HEK293 (cell line): Measurements from ENCODE around the gene ADSS1.
A peak's percentile ranks its signal among the peaks of the same experiment; 100 is the strongest.

Experiments used
- CTCF ChIA-PET: fragments of 350-600 bp; formaldehyde crosslinking; extraction: SDS; loops from one replicate; lab custom pipeline; 2021; ENCODE audit warnings: antibody characterized with exemption; lab: Yijun Ruan, JAX
- POLR2A ChIA-PET: fragments of 300-600 bp; formaldehyde crosslinking; extraction: SDS; loops from one replicate; lab custom pipeline; 2020; ENCODE audit warnings: antibody characterized with exemption, inconsistent platforms; lab: Yijun Ruan, JAX
- H3K27ac ChIP-seq: fragments of 200-500 bp; sonication (Bioruptor generic); 2 replicates; pipeline ENCODE4 v1.5.1; 2014; ENCODE audit warnings: low read depth, low read length, control low read depth, inconsistent platforms; ENCODE audit errors: extremely low read depth
- H3K36me3 ChIP-seq, 2 experiments: fragments of 200-500 bp in 1 of 2; sonication (Bioruptor generic) in 1 of 2; 1 replicate in 1 of 2; 2 replicates in 1 of 2; pipeline ENCODE4 v1.5.1; 2014 to 2017; ENCODE audit warnings: inconsistent platforms in 2 of 2, low read length in 2 of 2; ENCODE audit not compliant: control insufficient read depth in 2 of 2, insufficient read depth in 1 of 2
- H3K4me1 ChIP-seq: fragments of 200-500 bp; sonication (Bioruptor generic); 2 replicates; pipeline ENCODE4 v1.5.1; 2014; ENCODE audit warnings: mild to moderate bottlenecking, low read length, inconsistent platforms; ENCODE audit not compliant: control insufficient read depth, insufficient read depth
- H3K4me3 ChIP-seq: 2 replicates; pipeline ENCODE4 v1.5.1; 2011; ENCODE audit warnings: low read depth, mild to moderate bottlenecking, control low read depth, low read length, moderate library complexity
- H3K9me3 ChIP-seq: fragments of 200-500 bp; sonication (Bioruptor generic); 2 replicates; pipeline ENCODE4 v1.5.1; 2014; ENCODE audit warnings: low read depth, low read length, inconsistent platforms; ENCODE audit not compliant: control insufficient read depth, insufficient read depth
- BCL11A ChIP-seq: fragments of 450-650 bp; formaldehyde crosslinking; IDR thresholded peaks from 2 replicates; pipeline ENCODE4 v1.5.1; 2016; ENCODE audit warnings: low read depth, missing biosample characterization, missing genetic modification characterization
- EGR2 ChIP-seq: fragments of 450-650 bp; formaldehyde crosslinking; IDR thresholded peaks from 2 replicates; pipeline ENCODE4 v1.5.1; 2016; ENCODE audit warnings: low read depth, missing biosample characterization, missing genetic modification characterization
- GLIS1 ChIP-seq: fragments of 450-650 bp; formaldehyde crosslinking; IDR thresholded peaks from 2 replicates; pipeline ENCODE4 v1.5.1; 2016; ENCODE audit warnings: missing biosample characterization, missing genetic modification characterization
- GLIS2 ChIP-seq: fragments of 450-650 bp; formaldehyde crosslinking; IDR thresholded peaks from 2 replicates; pipeline ENCODE4 v1.5.1; 2016; ENCODE audit warnings: missing biosample characterization, missing genetic modification characterization
- ZBTB8A ChIP-seq: fragments of 450-650 bp; formaldehyde crosslinking; IDR thresholded peaks from 2 replicates; pipeline ENCODE4 v1.5.1; 2016; ENCODE audit warnings: missing biosample characterization, missing genetic modification characterization
- ZFHX2 ChIP-seq: fragments of 450-650 bp; formaldehyde crosslinking; conservative IDR thresholded peaks from 2 replicates; pipeline ENCODE4 v1.5.1; 2016; ENCODE audit warnings: missing biosample characterization, missing genetic modification characterization
- ZIC2 ChIP-seq: fragments of 450-650 bp; formaldehyde crosslinking; IDR thresholded peaks from 2 replicates; pipeline ENCODE4 v1.5.1; 2016; ENCODE audit warnings: missing biosample characterization, missing genetic modification characterization
- ZNF112 ChIP-seq: fragments of 450-650 bp; formaldehyde crosslinking; IDR thresholded peaks from 2 replicates; pipeline ENCODE4 v1.5.0; 2017; ENCODE audit warnings: missing biosample characterization, missing genetic modification characterization
- ZNF146 ChIP-seq: fragments of 450-650 bp; formaldehyde crosslinking; IDR thresholded peaks from 2 replicates; pipeline ENCODE4 v1.5.1; 2016; ENCODE audit warnings: missing biosample characterization, missing genetic modification characterization
- ZNF223 ChIP-seq: fragments of 450-650 bp; formaldehyde crosslinking; IDR thresholded peaks from 2 replicates; pipeline ENCODE4 v1.5.1; 2016; ENCODE audit warnings: missing biosample characterization, missing genetic modification characterization
- ZNF266 ChIP-seq: fragments of 450-650 bp; formaldehyde crosslinking; IDR thresholded peaks from 2 replicates; pipeline ENCODE4 v1.5.1; 2016; ENCODE audit warnings: missing biosample characterization, missing genetic modification characterization, low read depth
- ZNF341 ChIP-seq: fragments of 450-650 bp; formaldehyde crosslinking; IDR thresholded peaks from 2 replicates; pipeline ENCODE4; 2016; ENCODE audit warnings: low read depth, missing biosample characterization, missing genetic modification characterization
- ZNF426 ChIP-seq: fragments of 450-650 bp; formaldehyde crosslinking; IDR thresholded peaks from 2 replicates; pipeline ENCODE4 v1.5.1; 2017; ENCODE audit warnings: missing biosample characterization, missing genetic modification characterization, mild to moderate bottlenecking, inconsistent platforms, moderate library complexity
- ZNF514 ChIP-seq: fragments of 450-650 bp; formaldehyde crosslinking; IDR thresholded peaks from 2 replicates; pipeline ENCODE4 v1.5.1; 2016; ENCODE audit warnings: missing biosample characterization, missing genetic modification characterization
- ZNF521 ChIP-seq: fragments of 450-650 bp; formaldehyde crosslinking; IDR thresholded peaks from 2 replicates; pipeline ENCODE4 v1.5.1; 2017; ENCODE audit warnings: missing biosample characterization, mild to moderate bottlenecking, missing genetic modification characterization
- ZNF596 ChIP-seq: fragments of 450-650 bp; IDR thresholded peaks from 2 replicates; pipeline ENCODE4 v1.5.0; 2018; ENCODE audit warnings: missing biosample characterization, mild to moderate bottlenecking, missing genetic modification characterization, moderate library complexity
- ZNF626 ChIP-seq: fragments of 450-650 bp; sonication (Bioruptor Pico); formaldehyde crosslinking; IDR thresholded peaks from 2 replicates; pipeline ENCODE4 v1.5.1; 2018; ENCODE audit warnings: missing biosample characterization, missing genetic modification characterization, inconsistent platforms
- ZNF639 ChIP-seq: fragments of 450-650 bp; formaldehyde crosslinking; IDR thresholded peaks from 2 replicates; pipeline ENCODE4 v1.5.1; 2016; ENCODE audit warnings: missing biosample characterization, missing genetic modification characterization
- ZNF777 ChIP-seq: fragments of 450-650 bp; formaldehyde crosslinking; IDR thresholded peaks from 2 replicates; pipeline ENCODE4 v1.5.1; 2017; ENCODE audit warnings: missing biosample characterization, missing genetic modification characterization, borderline replicate concordance
- ZNF843 ChIP-seq: fragments of 450-650 bp; formaldehyde crosslinking; IDR thresholded peaks from 2 replicates; pipeline ENCODE4 v1.5.1; 2016; ENCODE audit warnings: missing biosample characterization, missing genetic modification characterization
- TF ChIP-seq, protein P1 (sequence below): fragments of 450-650 bp; formaldehyde crosslinking; IDR thresholded peaks from 2 replicates; pipeline ENCODE4 v1.5.1; 2017; ENCODE audit warnings: missing biosample characterization, missing genetic modification characterization
- TF ChIP-seq, protein P2 (sequence below): fragments of 450-650 bp; formaldehyde crosslinking; IDR thresholded peaks from 2 replicates; pipeline ENCODE4 v1.5.1; 2016; ENCODE audit warnings: missing biosample characterization, missing genetic modification characterization

Gene ADSS1

GRCh38 chr14:104787736-104788135 lies 63.7 kb downstream of the ADSS1 start:
- Histone ChIP-seq H3K9me3 (no peaks in the 10 kb centered on the region), H3K36me3 (peaks cover 0 to 94% of the 10 kb centered on the region in 2 experiments; a peak in 1 of 3 replicates), H3K4me1 (no peaks in the 10 kb centered on the region), H3K4me3 (no peak overlapping the region), H3K27ac (no peak overlapping the region)
- TF ChIP-seq, protein P1, sequence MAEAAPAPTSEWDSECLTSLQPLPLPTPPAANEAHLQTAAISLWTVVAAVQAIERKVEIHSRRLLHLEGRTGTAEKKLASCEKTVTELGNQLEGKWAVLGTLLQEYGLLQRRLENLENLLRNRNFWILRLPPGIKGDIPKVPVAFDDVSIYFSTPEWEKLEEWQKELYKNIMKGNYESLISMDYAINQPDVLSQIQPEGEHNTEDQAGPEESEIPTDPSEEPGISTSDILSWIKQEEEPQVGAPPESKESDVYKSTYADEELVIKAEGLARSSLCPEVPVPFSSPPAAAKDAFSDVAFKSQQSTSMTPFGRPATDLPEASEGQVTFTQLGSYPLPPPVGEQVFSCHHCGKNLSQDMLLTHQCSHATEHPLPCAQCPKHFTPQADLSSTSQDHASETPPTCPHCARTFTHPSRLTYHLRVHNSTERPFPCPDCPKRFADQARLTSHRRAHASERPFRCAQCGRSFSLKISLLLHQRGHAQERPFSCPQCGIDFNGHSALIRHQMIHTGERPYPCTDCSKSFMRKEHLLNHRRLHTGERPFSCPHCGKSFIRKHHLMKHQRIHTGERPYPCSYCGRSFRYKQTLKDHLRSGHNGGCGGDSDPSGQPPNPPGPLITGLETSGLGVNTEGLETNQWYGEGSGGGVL (tag by site-specific recombination) = no peak
- TF ChIP-seq BCL11A (tag by site-specific recombination) = 0 out of 2 replicates have a peak, but pooled peaks have one; percentile 32
- ChIA-PET POLR2A (no interaction called here), CTCF (interaction anchor here (0.7 to 0.8 kb wide), 2 partner anchors 19 to 39 kb away, joined by 3 to 4 read pairs; no protein-coding TSS in a partner anchor)

GRCh38 chr14:104788161-104788818 lies 64.3 kb downstream of the ADSS1 start:
- no peaks in the 10 kb centered on the region for H3K4me1 ChIP-seq
- no peaks in the 10 kb centered on the region for H3K9me3 ChIP-seq
- no peak overlapping the region for H3K27ac ChIP-seq
- ChIA-PET POLR2A (no interaction called here), CTCF (interaction anchor here (0.7 to 0.8 kb wide), 2 partner anchors 20 to 39 kb away, joined by 3 to 4 read pairs; no protein-coding TSS in a partner anchor)
- TF ChIP-seq ZIC2 (tag by site-specific recombination) = peak; percentile 97
- TF ChIP-seq ZNF596 (tag by site-specific recombination) = no peak
- TF ChIP-seq ZBTB8A (tag by site-specific recombination) = peak; percentile 80
- no peak for TF ChIP-seq ZNF426
- TF ChIP-seq GLIS1 (tag by site-specific recombination) = peak; percentile 46; the same call in 1 of the 2 replicates
- peak; percentile 50 for TF ChIP-seq ZNF341 (tag by site-specific recombination)
- H3K36me3 ChIP-seq = peaks cover 0 to 90% of the 10 kb centered on the region in 2 experiments; a peak in 1 of 3 replicates
- H3K4me3 ChIP-seq = no peak overlapping the region

GRCh38 chr14:104788873-104789663 lies 65.0 kb downstream of the ADSS1 start:
- ChIA-PET CTCF (interaction anchor here (0.6 to 1.0 kb wide), 2 partner anchors 20 to 563 kb away, joined by 3 read pairs; no protein-coding TSS in a partner anchor), POLR2A (no interaction called here)
- TF ChIP-seq, protein P1 (tag by site-specific recombination) = no peak
- no peak for TF ChIP-seq ZNF223 (tag by site-specific recombination)
- no peak for TF ChIP-seq ZNF266 (tag by site-specific recombination)
- TF ChIP-seq GLIS2 (tag by site-specific recombination) = no peak
- no peak for TF ChIP-seq ZNF514 (tag by site-specific recombination)
- no peak for TF ChIP-seq ZNF146 (tag by site-specific recombination)
- TF ChIP-seq ZNF426 = no peak
- TF ChIP-seq ZNF521 = no peak
- TF ChIP-seq ZNF112 (tag by site-specific recombination) = no peak
- TF ChIP-seq ZNF843 (tag by site-specific recombination) = no peak
- TF ChIP-seq, protein P2, sequence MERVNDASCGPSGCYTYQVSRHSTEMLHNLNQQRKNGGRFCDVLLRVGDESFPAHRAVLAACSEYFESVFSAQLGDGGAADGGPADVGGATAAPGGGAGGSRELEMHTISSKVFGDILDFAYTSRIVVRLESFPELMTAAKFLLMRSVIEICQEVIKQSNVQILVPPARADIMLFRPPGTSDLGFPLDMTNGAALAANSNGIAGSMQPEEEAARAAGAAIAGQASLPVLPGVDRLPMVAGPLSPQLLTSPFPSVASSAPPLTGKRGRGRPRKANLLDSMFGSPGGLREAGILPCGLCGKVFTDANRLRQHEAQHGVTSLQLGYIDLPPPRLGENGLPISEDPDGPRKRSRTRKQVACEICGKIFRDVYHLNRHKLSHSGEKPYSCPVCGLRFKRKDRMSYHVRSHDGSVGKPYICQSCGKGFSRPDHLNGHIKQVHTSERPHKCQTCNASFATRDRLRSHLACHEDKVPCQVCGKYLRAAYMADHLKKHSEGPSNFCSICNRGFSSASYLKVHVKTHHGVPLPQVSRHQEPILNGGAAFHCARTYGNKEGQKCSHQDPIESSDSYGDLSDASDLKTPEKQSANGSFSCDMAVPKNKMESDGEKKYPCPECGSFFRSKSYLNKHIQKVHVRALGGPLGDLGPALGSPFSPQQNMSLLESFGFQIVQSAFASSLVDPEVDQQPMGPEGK (tag by site-specific recombination) = no peak
- TF ChIP-seq ZNF626 (tag by site-specific recombination) = no peak
- TF ChIP-seq EGR2 (tag by site-specific recombination) = peak; percentile 77
- no peak for TF ChIP-seq ZNF777 (tag by site-specific recombination)
- TF ChIP-seq ZNF639 (tag by site-specific recombination) = no peak
- TF ChIP-seq ZFHX2 (tag by site-specific recombination) = peak; percentile 76

More at GRCh38 chr14:104788873-104789663, 65.0 kb downstream of the ADSS1 start:
- no peak overlapping the region for H3K27ac ChIP-seq
- peaks cover 0 to 90% of the 10 kb centered on the region in 2 experiments; a peak in 1 of 3 replicates for H3K36me3 ChIP-seq
- peaks cover 5% of the 10 kb centered on the region; the same call in 1 of the 2 replicates for H3K4me1 ChIP-seq
- no peak overlapping the region for H3K4me3 ChIP-seq
- no peaks in the 10 kb centered on the region for H3K9me3 ChIP-seq
